Mesenchymal stem cell (in vitro differentiated cells and primary cell): Measurements from ENCODE around the gene PRORP. TPM values are rescaled to one million over a fixed set of nuclear protein-coding genes. Genes with fewer than 3 reads are reported as not detected.

ENCODE experiments used
- DNase-seq: peaks from one replicate; pipeline ENCODE4 v3.0.0-alpha.2; 2013
- H2AFZ ChIP-seq: one replicate; pipeline ENCODE4 v1.6.1; 2013; ENCODE audit warnings: low read depth, mild to moderate bottlenecking, control low read depth, inconsistent platforms, low read length, moderate library complexity
- H2AK5ac ChIP-seq: 2 replicates; pipeline ENCODE4 v1.6.1; 2013; ENCODE audit warnings: low read length, moderate library complexity, mild to moderate bottlenecking, inconsistent platforms; ENCODE audit not compliant: severe bottlenecking
- H2BK120ac ChIP-seq: one replicate; pipeline ENCODE4 v1.6.1; 2013; ENCODE audit warnings: low read depth, mild to moderate bottlenecking, inconsistent platforms, low read length, moderate library complexity
- H2BK12ac ChIP-seq, 2 experiments: one replicate each; pipeline ENCODE4 v1.6.1; 2013; ENCODE audit warnings: inconsistent platforms in 2 of 2, low read length in 2 of 2, mild to moderate bottlenecking in 2 of 2, moderate library complexity in 2 of 2, control low read depth in 1 of 2
- H2BK15ac ChIP-seq: one replicate; pipeline ENCODE4 v1.6.1; 2013; ENCODE audit warnings: mild to moderate bottlenecking, low read depth, inconsistent platforms; ENCODE audit not compliant: poor library complexity, severe bottlenecking
- H2BK5ac ChIP-seq: 2 replicates; pipeline ENCODE4 v1.6.1; 2013; ENCODE audit warnings: low read depth, mild to moderate bottlenecking, low read length, control low read depth, inconsistent platforms; ENCODE audit not compliant: poor library complexity, severe bottlenecking
- H3K14ac ChIP-seq, 2 experiments: one replicate each; pipeline ENCODE4 v1.6.1; 2013; ENCODE audit warnings: inconsistent platforms in 2 of 2, low read length in 2 of 2, control low read depth in 1 of 2, mild to moderate bottlenecking in 1 of 2, moderate library complexity in 1 of 2
- H3K18ac ChIP-seq, 2 experiments: one replicate each; pipeline ENCODE4 v1.6.1; 2013; ENCODE audit warnings: inconsistent platforms in 2 of 2, low read length in 2 of 2, control low read depth in 1 of 2, low read depth in 1 of 2, mild to moderate bottlenecking in 1 of 2
- H3K23ac ChIP-seq, 2 experiments: one replicate each; pipeline ENCODE4 v1.6.1; 2013; ENCODE audit warnings: inconsistent platforms in 2 of 2, low read length in 2 of 2, mild to moderate bottlenecking in 2 of 2, moderate library complexity in 2 of 2, control low read depth in 1 of 2
- H3K27ac ChIP-seq: 2 replicates; pipeline ENCODE4 v1.5.1; 2013; ENCODE audit warnings: mild to moderate bottlenecking, moderate library complexity, low read length, control low read depth, inconsistent platforms; ENCODE audit not compliant: poor library complexity, severe bottlenecking
- H3K27me3 ChIP-seq, 2 experiments: 2 replicates each; pipeline versions ENCODE4 v1.6.1 to v1.7.0; 2013; ENCODE audit warnings: low read length in 2 of 2, mild to moderate bottlenecking in 2 of 2, moderate library complexity in 2 of 2, control low read depth in 1 of 2, inconsistent platforms in 1 of 2; ENCODE audit not compliant: control insufficient read depth in 1 of 2, insufficient read depth in 1 of 2
- H3K36me3 ChIP-seq, 2 experiments: 2 replicates each; pipeline versions ENCODE4 v1.6.1 to v1.7.0; 2013; ENCODE audit warnings: low read length in 2 of 2, control low read depth in 1 of 2, inconsistent platforms in 1 of 2, low read depth in 1 of 2, mild to moderate bottlenecking in 1 of 2; ENCODE audit not compliant: insufficient read depth in 2 of 2, control insufficient read depth in 1 of 2
- H3K4ac ChIP-seq, 2 experiments: one replicate each; pipeline ENCODE4 v1.6.1; 2013; ENCODE audit warnings: inconsistent platforms in 2 of 2, low read length in 2 of 2, mild to moderate bottlenecking in 2 of 2, moderate library complexity in 2 of 2, control low read depth in 1 of 2, low read depth in 1 of 2
- H3K4me1 ChIP-seq: 2 replicates; pipeline ENCODE4 v1.6.1; 2013; ENCODE audit warnings: low read depth, low read length, control low read depth; ENCODE audit not compliant: control insufficient read depth, insufficient read depth
- H3K4me2 ChIP-seq: 2 replicates; pipeline ENCODE4 v1.6.1; 2013; ENCODE audit warnings: low read length, mild to moderate bottlenecking, inconsistent platforms; ENCODE audit not compliant: poor library complexity, severe bottlenecking
- H3K4me3 ChIP-seq, 2 experiments: 2 replicates each; pipeline versions ENCODE4 v1.5.1 to v1.7.0; 2013; ENCODE audit warnings: low read length in 2 of 2, mild to moderate bottlenecking in 2 of 2, control low read depth in 1 of 2, low read depth in 1 of 2; ENCODE audit not compliant: insufficient read depth in 1 of 2
- H3K79me1 ChIP-seq: replicated peaks from 2 replicates; pipeline ENCODE4 v1.6.1; 2013; ENCODE audit warnings: mild to moderate bottlenecking, control low read depth, low read length, inconsistent platforms; ENCODE audit not compliant: poor library complexity, severe bottlenecking
- H3K9ac ChIP-seq: 2 replicates; pipeline ENCODE4 v1.7.0; 2013; ENCODE audit warnings: mild to moderate bottlenecking, low read length, moderate library complexity
- H3K9me3 ChIP-seq: 2 replicates; pipeline ENCODE4 v1.7.0; 2013; ENCODE audit warnings: mild to moderate bottlenecking, low read length; ENCODE audit not compliant: control insufficient read depth
- H4K8ac ChIP-seq: one replicate; pipeline ENCODE4 v1.6.1; 2013; ENCODE audit warnings: inconsistent platforms, mild to moderate bottlenecking, low read length, moderate library complexity
- H4K91ac ChIP-seq: one replicate; pipeline ENCODE4 v1.6.1; 2013; ENCODE audit warnings: mild to moderate bottlenecking, low read length, inconsistent platforms
- WGBS: methylation state at CpG from one replicate; pipeline ENCODE4 v1.1.7; 2013; ENCODE audit warnings: mixed read lengths; 5-methylcytosine and 5-hydroxymethylcytosine counted together
- polyA plus RNA-seq, 2 experiments: library from polyadenylated mRNA; stranded (reverse); fragments of 200-250 nt; gene quantifications; one replicate each; pipeline ENCODE4 v1.2.3, GENCODE V29; 2013

The PRORP gene
- polyA plus RNA-seq (2013, experiment 1 of 2): 22.6 TPM
- 23.4 TPM for polyA plus RNA-seq (2013, experiment 2 of 2)

DNA sequence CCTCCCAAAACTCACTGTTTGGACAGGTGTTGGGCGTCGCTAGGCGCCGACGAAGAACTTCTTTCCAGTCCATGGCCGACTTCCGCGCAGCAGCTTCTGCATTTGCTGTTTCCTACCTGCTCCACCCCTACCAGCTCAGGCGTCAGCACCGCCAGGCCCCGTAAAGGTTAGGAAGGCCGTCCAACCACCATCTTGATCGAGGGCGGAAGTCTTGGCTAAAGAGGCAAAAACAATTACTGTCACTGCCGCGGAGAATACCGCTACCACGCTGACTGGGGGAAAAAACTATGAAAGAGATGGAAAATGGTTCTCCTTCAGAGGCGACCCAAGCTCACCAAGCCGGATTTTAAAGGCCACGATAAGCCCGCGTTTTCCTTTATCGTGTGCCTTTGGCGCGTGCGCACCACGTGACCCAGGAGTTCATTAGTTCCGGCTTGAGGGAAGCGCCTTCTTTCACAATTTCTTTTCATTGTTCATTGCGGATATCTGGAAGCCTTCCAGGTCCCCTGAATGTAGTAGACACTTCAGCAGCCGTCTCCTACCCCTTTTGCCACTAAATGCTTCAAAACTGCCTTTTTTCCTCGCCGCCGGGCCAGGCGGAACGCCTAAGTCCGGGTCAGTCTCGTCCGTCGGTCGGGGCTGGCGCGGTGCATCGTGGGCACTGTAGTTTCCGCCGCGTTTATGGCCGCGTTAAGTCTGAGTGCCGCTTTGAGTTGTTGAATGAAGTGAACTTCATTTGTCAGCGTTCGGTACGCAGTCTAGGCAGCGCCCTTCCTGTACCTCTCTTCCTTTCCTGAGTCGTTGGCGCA lies at the start of gene PRORP, which contains the start of gene PPP2R3C:
PRORP (plus strand) TSS at position 666 of the 809 bp plus-strand sequence. CDS start 694 bp downstream, outside the sequence.
PPP2R3C (minus strand) TSS at position 104 of the 809 bp plus-strand sequence; CDS start at position 73, 31 bp downstream.
- peak within 1 kb of the TSS; percentile 92 to 95 for H3K18ac ChIP-seq
- peak within 1 kb of the TSS; percentile 98 for H2BK15ac ChIP-seq
- no peaks in the 10 kb centered on the region for H3K27me3 ChIP-seq
- WGBS: under 1% methylated on average over 44 of the region's 57 CpGs
- peaks cover 31% of the 10 kb centered on the region for H3K79me1 ChIP-seq
- H3K4me2 ChIP-seq: peak within 1 kb of the TSS; percentile 76
- peak within 1 kb of the TSS in 1 of 2 experiments; percentile 84 for H3K14ac ChIP-seq
- no peaks in the 10 kb centered on the region for H3K9me3 ChIP-seq
- H4K91ac ChIP-seq: peak within 1 kb of the TSS; percentile 78
- no peak within 1 kb of the TSS for H3K23ac ChIP-seq
- H2AK5ac ChIP-seq: no peak within 1 kb of the TSS
- peak within 1 kb of the TSS; percentile 90 for H2BK120ac ChIP-seq
- H4K8ac ChIP-seq: peak within 1 kb of the TSS; percentile 98
- H3K4ac ChIP-seq: peak within 1 kb of the TSS; percentile 71 to 94
- H3K4me3 ChIP-seq: peak within 1 kb of the TSS; percentile 83 to 97
- peaks cover 12 to 23% of the 10 kb centered on the region in 2 experiments for H3K36me3 ChIP-seq
- H2BK5ac ChIP-seq: peak within 1 kb of the TSS; percentile 93
- H3K27ac ChIP-seq: peak within 1 kb of the TSS; percentile 100
- peak within 1 kb of the TSS; percentile 94 for H3K9ac ChIP-seq
- DNase-seq: peak; percentile 95
- H2AFZ ChIP-seq: peak within 1 kb of the TSS; percentile 96
- peaks cover 6% of the 10 kb centered on the region for H3K4me1 ChIP-seq
- H2BK12ac ChIP-seq: peak within 1 kb of the TSS; percentile 45 to 92

DNA sequence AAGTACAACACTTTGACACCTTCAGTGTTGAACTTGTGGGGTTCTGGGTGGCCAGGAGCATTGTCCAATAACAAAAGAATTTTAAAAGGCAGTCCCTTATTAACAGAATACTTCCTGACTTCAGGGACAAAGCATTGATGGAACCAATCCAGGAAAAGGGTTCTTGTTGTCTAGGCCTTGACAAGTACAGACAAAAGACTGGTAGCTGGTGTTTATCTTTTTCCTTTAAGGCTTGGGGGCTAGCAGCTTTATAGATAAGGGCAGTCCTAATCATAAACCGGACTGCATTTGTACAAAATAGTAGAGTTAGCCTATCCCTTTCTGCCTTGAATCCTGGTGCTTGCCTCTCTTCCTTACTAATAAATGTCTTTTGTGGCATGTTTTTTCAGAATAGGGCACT lies 48.9 kb upstream of the PRORP start:
- WGBS: 100% methylated on average over 1 of the region's 1 CpG
- no peak overlapping the region for H2BK15ac ChIP-seq

DNA sequence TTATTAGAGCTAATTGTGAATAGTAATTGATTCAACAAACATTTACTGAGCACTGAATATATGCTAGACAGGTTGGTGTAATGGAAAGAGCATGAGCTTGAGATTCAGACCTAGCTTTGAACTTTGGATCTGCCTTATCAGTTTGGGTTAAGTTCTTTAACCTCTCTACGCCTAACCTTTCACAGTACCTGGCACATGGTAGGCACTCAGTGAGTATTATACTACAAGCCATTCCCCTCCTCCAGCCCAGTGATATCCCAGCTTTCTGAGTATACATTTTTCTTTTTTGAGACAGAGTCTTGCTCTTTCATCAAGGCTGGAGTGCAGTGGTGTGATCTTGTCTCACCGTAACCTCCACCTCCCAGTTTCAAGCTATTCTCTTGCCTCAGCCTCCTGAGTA lies 44.3 kb upstream of the PRORP start:
- WGBS: 94% methylated on average over 1 of the region's 2 CpGs
- H3K79me1 ChIP-seq: peaks cover 2% of the 10 kb centered on the region
- H3K9me3 ChIP-seq: no peaks in the 10 kb centered on the region
- no peak overlapping the region for H3K9ac ChIP-seq
- H3K4me1 ChIP-seq: no peaks in the 10 kb centered on the region
- no peak overlapping the region for H4K91ac ChIP-seq
- no peak overlapping the region for H3K14ac ChIP-seq
- no peak overlapping the region for H2BK12ac ChIP-seq
- H3K36me3 ChIP-seq: peaks cover 5 to 72% of the 10 kb centered on the region in 2 experiments
- no peak overlapping the region for H3K23ac ChIP-seq
- no peak overlapping the region for H3K4ac ChIP-seq
- no peak overlapping the region for H3K4me3 ChIP-seq
- H3K27ac ChIP-seq: no peak overlapping the region
- no peaks in the 10 kb centered on the region for H3K27me3 ChIP-seq
- H2AFZ ChIP-seq: no peak overlapping the region
- no peak overlapping the region for H2AK5ac ChIP-seq
- no peak for DNase-seq
- H3K18ac ChIP-seq: no peak overlapping the region
- no peak overlapping the region for H2BK120ac ChIP-seq
- H2BK5ac ChIP-seq: no peak overlapping the region
- H2BK15ac ChIP-seq: no peak overlapping the region
- H3K4me2 ChIP-seq: no peak overlapping the region
- H4K8ac ChIP-seq: no peak overlapping the region

More for the DNA sequence above, 48.9 kb upstream of the PRORP start:
- Histone ChIP-seq H3K36me3 (peaks cover 15 to 51% of the 10 kb centered on the region in 2 experiments), H3K23ac (no peak overlapping the region), H2BK12ac (no peak overlapping the region), H3K79me1 (peaks cover 13% of the 10 kb centered on the region), H4K91ac (no peak overlapping the region), H3K27me3 (no peaks in the 10 kb centered on the region), H3K4me1 (no peaks in the 10 kb centered on the region), H2AK5ac (no peak overlapping the region), H3K9me3 (no peaks in the 10 kb centered on the region), H3K4me3 (no peak overlapping the region), H3K14ac (no peak overlapping the region), H3K27ac (no peak overlapping the region), H2AFZ (no peak overlapping the region), H3K9ac (no peak overlapping the region), H2BK5ac (no peak overlapping the region), H3K4ac (no peak overlapping the region), H4K8ac (no peak overlapping the region), H2BK120ac (no peak overlapping the region), H3K4me2 (no peak overlapping the region), H3K18ac (no peak overlapping the region)
- DNase-seq: no peak

DNA sequence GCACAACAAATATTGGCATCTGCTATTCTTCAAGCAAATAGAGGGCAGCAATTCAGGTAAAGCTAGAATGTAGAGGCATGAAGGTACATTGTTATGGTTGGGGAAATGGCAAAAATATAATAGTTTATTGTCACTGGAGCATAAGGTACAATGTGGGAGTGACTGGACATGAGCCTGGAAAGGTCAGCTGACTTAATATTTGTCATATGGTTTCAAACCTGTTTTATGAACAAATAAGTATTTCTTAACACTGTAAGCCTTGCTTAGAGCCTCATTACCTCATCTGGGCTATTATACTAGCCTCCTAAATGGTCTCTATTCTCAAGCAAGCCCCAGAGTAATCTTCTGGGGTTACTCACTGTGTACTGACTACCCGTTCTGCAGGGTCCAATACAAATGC lies 42.6 kb upstream of the PRORP start:
- Histone ChIP-seq H2BK5ac (no peak overlapping the region), H3K36me3 (peaks cover 9 to 74% of the 10 kb centered on the region in 2 experiments), H3K9me3 (no peaks in the 10 kb centered on the region), H2BK120ac (no peak overlapping the region), H4K8ac (no peak overlapping the region), H3K4me2 (no peak overlapping the region), H3K9ac (no peak overlapping the region), H2AFZ (no peak overlapping the region), H2BK15ac (no peak overlapping the region), H3K14ac (no peak overlapping the region), H3K4ac (no peak overlapping the region), H3K23ac (no peak overlapping the region), H4K91ac (no peak overlapping the region), H3K27ac (no peak overlapping the region), H2BK12ac (no peak overlapping the region), H3K18ac (no peak overlapping the region), H3K79me1 (peaks cover 1% of the 10 kb centered on the region), H3K4me1 (no peaks in the 10 kb centered on the region), H3K27me3 (no peaks in the 10 kb centered on the region), H2AK5ac (no peak overlapping the region), H3K4me3 (no peak overlapping the region)
- no peak for DNase-seq
- WGBS: 100% methylated on average over 1 of the region's 1 CpG
